Osteocyte (in vitro differentiated cells): ENCODE results near the gene DIAPH2. TPM values are rescaled to one million over a fixed set of nuclear protein-coding genes. Genes with fewer than 3 reads are reported as not detected.
"Not testable (repeated sequence)": the region's sequence is repeated elsewhere in the genome, so short reads cannot be mapped to it uniquely, and the experiment has no call there.

ENCODE experiments used
- DNase-seq: peaks from one replicate; pipeline ENCODE4 v3.0.0; 2021; ENCODE audit warnings: mixed read lengths; ENCODE audit not compliant: unreplicated experiment; ENCODE audit errors: extremely low spot score
- H3K27ac Mint-ChIP-seq: one replicate; pipeline ENCODE4 v1.8.0; 2021; ENCODE audit warnings: mild to moderate bottlenecking, mixed read lengths; ENCODE audit not compliant: unreplicated experiment
- H3K27me3 Mint-ChIP-seq: one replicate; pipeline ENCODE4 v1.8.0; 2021; ENCODE audit warnings: mixed read lengths; ENCODE audit not compliant: unreplicated experiment
- H3K36me3 Mint-ChIP-seq: one replicate; pipeline ENCODE4 v1.8.0; 2021; ENCODE audit warnings: mixed read lengths; ENCODE audit not compliant: unreplicated experiment
- H3K4me1 Mint-ChIP-seq: one replicate; pipeline ENCODE4 v1.8.0; 2021; ENCODE audit warnings: mixed read lengths; ENCODE audit not compliant: unreplicated experiment
- H3K4me3 Mint-ChIP-seq: one replicate; pipeline ENCODE4 v1.8.0; 2021; ENCODE audit warnings: mild to moderate bottlenecking, moderate library complexity, mixed read lengths; ENCODE audit not compliant: unreplicated experiment
- H3K9me3 Mint-ChIP-seq: one replicate; pipeline ENCODE4 v1.8.0; 2021; ENCODE audit warnings: mixed read lengths; ENCODE audit not compliant: unreplicated experiment
- CTCF ChIP-seq: fragments of 200-600 bp; sonication (generic); IDR thresholded peaks from 2 replicates; pipeline ENCODE4 v1.5.0; 2021; ENCODE audit warnings: antibody characterized with exemption, mild to moderate bottlenecking, moderate library complexity
- total RNA-seq: library from RNA; stranded (reverse); gene quantifications from 2 replicates; pipeline ENCODE4 v1.2.1, GENCODE V29; 2021

The DIAPH2 gene
- total RNA-seq, 1 donor from 2014 or later, result 9.3 TPM

- Mint-ChIP-seq H3K4me1 (no peaks in the 10 kb centered on the region), H3K36me3 (no peaks in the 10 kb centered on the region), H3K27ac (no peak overlapping the region), H3K9me3 (no peaks in the 10 kb centered on the region), H3K27me3 (no peaks in the 10 kb centered on the region), H3K4me3 (no peak overlapping the region)
- DNase-seq, result no peak
- TF ChIP-seq CTCF, result no peak
Observed at GRCh38 chrX:96713303-96713702, 28.7 kb downstream of the DIAPH2 start.

GRCh38 chrX:96714393-96714792 is 29.8 kb downstream of the DIAPH2 start:
- DNase-seq, H3K4me3 Mint-ChIP-seq, H3K27ac Mint-ChIP-seq, H3K9me3 Mint-ChIP-seq, H3K4me1 Mint-ChIP-seq, H3K36me3 Mint-ChIP-seq, H3K27me3 Mint-ChIP-seq: not testable (repeated sequence)

- no peak for TF ChIP-seq CTCF
- H3K27ac Mint-ChIP-seq, result no peak overlapping the region
- DNase-seq, result no peak
- no peaks in the 10 kb centered on the region for H3K27me3 Mint-ChIP-seq
- H3K4me3 Mint-ChIP-seq, result no peak overlapping the region
- H3K4me1 Mint-ChIP-seq, result no peaks in the 10 kb centered on the region
- H3K9me3 Mint-ChIP-seq, result peaks cover 7% of the 10 kb centered on the region
- H3K36me3 Mint-ChIP-seq, result no peaks in the 10 kb centered on the region
Observed at GRCh38 chrX:96715481-96715880, 30.8 kb downstream of the DIAPH2 start.

- DNase-seq, result no peak
- Mint-ChIP-seq H3K36me3 (no peaks in the 10 kb centered on the region), H3K4me1 (no peaks in the 10 kb centered on the region), H3K27ac (no peak overlapping the region), H3K9me3 (peaks cover 7% of the 10 kb centered on the region), H3K27me3 (no peaks in the 10 kb centered on the region), H3K4me3 (no peak overlapping the region)
- TF ChIP-seq CTCF, result no peak
Observed at GRCh38 chrX:96719161-96719875, 34.7 kb downstream of the DIAPH2 start.

GRCh38 chrX:96721354-96721753 is 36.7 kb downstream of the DIAPH2 start:
- Mint-ChIP-seq H3K4me1 (no peaks in the 10 kb centered on the region), H3K36me3 (no peaks in the 10 kb centered on the region), H3K27ac (no peak overlapping the region), H3K9me3 (peaks cover 7% of the 10 kb centered on the region), H3K4me3 (no peak overlapping the region), H3K27me3 (no peaks in the 10 kb centered on the region)
- no peak for TF ChIP-seq CTCF
- no peak for DNase-seq
